IPS-11a (cell line): ENCODE measurements around the gene CHIA.

Experiments
- H3K4me3 ChIP-seq: one replicate; pipeline ENCODE4 v1.5.1; 2013; ENCODE audit warnings: low read depth, low read length, control low read depth

CHIA gene

GRCh38 chr1:111361761-111362160 lies 71.1 kb downstream of the CHIA start:
- no peak overlapping the region for H3K4me3 ChIP-seq

GRCh38 chr1:111364690-111365089 lies 74.0 kb downstream of the CHIA start:
- no peak overlapping the region for H3K4me3 ChIP-seq

GRCh38 chr1:111366256-111366655 lies 75.6 kb downstream of the CHIA start:
- H3K4me3 ChIP-seq = no peak overlapping the region

GRCh38 chr1:111369177-111369576 lies 78.5 kb downstream of the CHIA start:
- no peak overlapping the region for H3K4me3 ChIP-seq

- no peak overlapping the region for H3K4me3 ChIP-seq
Measured at GRCh38 chr1:111369645-111370044, 79.0 kb downstream of the CHIA start.
